HepG2 (cell line): Measurements from ENCODE around the gene SLC4A11. TPM values are rescaled to one million over a fixed set of nuclear protein-coding genes. Genes with fewer than 3 reads are reported as not detected.

Source experiments
- EP300 ChIP-seq, 3 experiments: sonication (generic) in 1 of 3; formaldehyde crosslinking in 1 of 3; IDR thresholded peaks; 2 replicates each; pipeline versions ENCODE4 v1.5.1 to v1.6.1; 2011 to 2020; ENCODE audit warnings: low read depth in 2 of 3, low read length in 2 of 3, borderline replicate concordance in 1 of 3, improper control_type of control experiment in 1 of 3, mild to moderate bottlenecking in 1 of 3, missing genetic modification reagents in 1 of 3, moderate library complexity in 1 of 3
- GATA4 ChIP-seq: sonication (generic); IDR thresholded peaks from 2 replicates; pipeline ENCODE4 v1.6.1; 2016; ENCODE audit warnings: antibody characterized with exemption, low read depth, borderline replicate concordance
- HDAC1 ChIP-seq: sonication (generic); formaldehyde crosslinking; IDR thresholded peaks from 2 replicates; pipeline ENCODE4 v1.5.1; 2020; ENCODE audit warnings: mild to moderate bottlenecking, missing genetic modification reagents
- HHEX ChIP-seq: IDR thresholded peaks from 2 replicates; pipeline ENCODE4 v1.6.1; 2016; ENCODE audit warnings: control low read depth
- ISX ChIP-seq: sonication (generic); formaldehyde crosslinking; conservative IDR thresholded peaks from 2 replicates; pipeline ENCODE4 v1.5.0; 2020; ENCODE audit warnings: missing genetic modification reagents
- MEIS2 ChIP-seq: sonication (generic); formaldehyde crosslinking; IDR thresholded peaks from 2 replicates; pipeline ENCODE4 v1.9.0; 2021; ENCODE audit warnings: mild to moderate bottlenecking, missing genetic modification reagents
- MNT ChIP-seq: fragments of 450-650 bp; IDR thresholded peaks from 2 replicates; pipeline ENCODE4 v1.6.1; 2016
- SAFB2 ChIP-seq: sonication (generic); formaldehyde crosslinking; IDR thresholded peaks from 2 replicates; pipeline ENCODE4 v1.5.1; 2020; ENCODE audit warnings: missing genetic modification reagents, low read depth, mild to moderate bottlenecking, borderline replicate concordance
- SAP130 ChIP-seq: IDR thresholded peaks from 2 replicates; pipeline ENCODE4 v1.6.1; 2016; ENCODE audit warnings: low read depth
- ZNF12 ChIP-seq: sonication (generic); formaldehyde crosslinking; IDR thresholded peaks from 2 replicates; pipeline ENCODE4 v1.5.0; 2020; ENCODE audit warnings: missing genetic modification reagents
- ZNF362 ChIP-seq: sonication (generic); formaldehyde crosslinking; IDR thresholded peaks from 2 replicates; pipeline ENCODE4 v1.4.0; 2020; ENCODE audit warnings: missing genetic modification reagents, mild to moderate bottlenecking, borderline replicate concordance
- polyA plus RNA-seq, 8 experiments: library from polyadenylated mRNA; depleted of rRNA in 3 of 8; stranded (reverse) in 7 of 8; unstranded in 1 of 8; fragments of >200 nt; fragmentation: Illumina TruSeq in 4 of 8; extraction: Trizol in 4 of 8; gene quantifications; 2 replicates each; pipeline versions ENCODE4 v1.2.1 to v1.2.3, GENCODE V29; 2011 to 2016; ENCODE audit warnings: low read depth in 4 of 8, missing spikeins in 1 of 8, mixed read lengths in 1 of 8; ENCODE audit not compliant: insufficient read depth in 1 of 8
- total RNA-seq, 5 experiments: library from RNA; depleted of rRNA; stranded (reverse); fragments of >200 nt; fragmentation: Illumina TruSeq; extraction: Trizol; gene quantifications; 2 replicates each; pipeline ENCODE4 v1.2.3, GENCODE V29; 2016; ENCODE audit warnings: low read depth in 1 of 5
- TF ChIP-seq, protein P1 (sequence below): sonication (generic); formaldehyde crosslinking; IDR thresholded peaks from 2 replicates; pipeline ENCODE4 v1.4.0; 2020; ENCODE audit warnings: mild to moderate bottlenecking, low read depth, missing genetic modification reagents
- TF ChIP-seq, protein P2 (sequence below): sonication (generic); formaldehyde crosslinking; IDR thresholded peaks from 2 replicates; pipeline ENCODE4 v1.4.0; 2020; ENCODE audit warnings: missing genetic modification reagents
- TF ChIP-seq, protein P3 (sequence below): sonication (generic); formaldehyde crosslinking; IDR thresholded peaks from 2 replicates; pipeline ENCODE4 v1.4.0; 2020; ENCODE audit warnings: mild to moderate bottlenecking, missing genetic modification reagents

SLC4A11 gene
- total and polyA plus RNA-seq, 2 of the 13 experiments (the other 11 are each of a cell fraction or from before 2014, with no cell fraction given) = 3.9 to 27.0 TPM

- peak; percentile 96 for TF ChIP-seq SAFB2 (CRISPR knock-in tag)
- peak; percentile 98 for TF ChIP-seq HDAC1 (CRISPR knock-in tag)
- no peak; a peak in 1 of 4 replicates for TF ChIP-seq EP300 (IDR thresholded peaks at IDR 0.05; ENCODE audit: low read depth in 2 of 2, low read length in 2 of 2)
- no peak; the same call in 1 of the 2 replicates for TF ChIP-seq EP300 (CRISPR knock-in tag; IDR thresholded peaks at IDR 0.05; ENCODE audit: borderline replicate concordance)
- TF ChIP-seq GATA4 = no peak; the same call in 1 of the 2 replicates
- TF ChIP-seq HHEX = no peak
- TF ChIP-seq MNT = peak; percentile 87
- peak; percentile 97 for TF ChIP-seq SAP130
- TF ChIP-seq, protein P1, sequence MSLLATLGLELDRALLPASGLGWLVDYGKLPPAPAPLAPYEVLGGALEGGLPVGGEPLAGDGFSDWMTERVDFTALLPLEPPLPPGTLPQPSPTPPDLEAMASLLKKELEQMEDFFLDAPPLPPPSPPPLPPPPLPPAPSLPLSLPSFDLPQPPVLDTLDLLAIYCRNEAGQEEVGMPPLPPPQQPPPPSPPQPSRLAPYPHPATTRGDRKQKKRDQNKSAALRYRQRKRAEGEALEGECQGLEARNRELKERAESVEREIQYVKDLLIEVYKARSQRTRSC (CRISPR knock-in tag) = 0 out of 2 replicates have a peak, but pooled peaks have one; percentile 89
- TF ChIP-seq, protein P2, sequence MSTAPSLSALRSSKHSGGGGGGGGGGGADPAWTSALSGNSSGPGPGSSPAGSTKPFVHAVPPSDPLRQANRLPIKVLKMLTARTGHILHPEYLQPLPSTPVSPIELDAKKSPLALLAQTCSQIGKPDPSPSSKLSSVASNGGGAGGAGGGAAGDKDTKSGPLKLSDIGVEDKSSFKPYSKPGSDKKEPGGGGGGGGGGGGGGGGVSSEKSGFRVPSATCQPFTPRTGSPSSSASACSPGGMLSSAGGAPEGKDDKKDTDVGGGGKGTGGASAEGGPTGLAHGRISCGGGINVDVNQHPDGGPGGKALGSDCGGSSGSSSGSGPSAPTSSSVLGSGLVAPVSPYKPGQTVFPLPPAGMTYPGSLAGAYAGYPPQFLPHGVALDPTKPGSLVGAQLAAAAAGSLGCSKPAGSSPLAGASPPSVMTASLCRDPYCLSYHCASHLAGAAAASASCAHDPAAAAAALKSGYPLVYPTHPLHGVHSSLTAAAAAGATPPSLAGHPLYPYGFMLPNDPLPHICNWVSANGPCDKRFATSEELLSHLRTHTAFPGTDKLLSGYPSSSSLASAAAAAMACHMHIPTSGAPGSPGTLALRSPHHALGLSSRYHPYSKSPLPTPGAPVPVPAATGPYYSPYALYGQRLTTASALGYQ (CRISPR knock-in tag) = peak; percentile 42; the same call in 1 of the 2 replicates
- TF ChIP-seq ISX (CRISPR knock-in tag) = 0 out of 2 replicates have a peak, but pooled peaks have one; percentile 25
- TF ChIP-seq ZNF12 (CRISPR knock-in tag) = peak; percentile 37; the same call in 1 of the 2 replicates
- no peak for TF ChIP-seq MEIS2 (CRISPR knock-in tag)
- TF ChIP-seq, protein P3, sequence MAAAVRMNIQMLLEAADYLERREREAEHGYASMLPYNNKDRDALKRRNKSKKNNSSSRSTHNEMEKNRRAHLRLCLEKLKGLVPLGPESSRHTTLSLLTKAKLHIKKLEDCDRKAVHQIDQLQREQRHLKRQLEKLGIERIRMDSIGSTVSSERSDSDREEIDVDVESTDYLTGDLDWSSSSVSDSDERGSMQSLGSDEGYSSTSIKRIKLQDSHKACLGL (CRISPR knock-in tag) = peak; percentile 96; the same call in 1 of the 2 replicates
- TF ChIP-seq ZNF362 = peak; percentile 65; the same call in 1 of the 2 replicates
These were observed 29.6 kb downstream of the SLC4A11 start, which contains the start of gene ITPA (continued) for GRCh38 chr20:3209257-3209945.
